Bladder microvascular endothelial cell (primary cell): ENCODE data around the gene PSMD7. TPM values are rescaled to one million over a fixed set of nuclear protein-coding genes. Genes with fewer than 3 reads are reported as not detected.

ENCODE experiments used
- total RNA-seq: library from RNA; depleted of rRNA; stranded (reverse); fragments of >200 nt; gene quantifications from 2 replicates; pipeline ENCODE4 v1.2.3, GENCODE V29; 2014

PSMD7 gene
- 54.1 and 112 TPM in 2 replicates for total RNA-seq

DNA sequence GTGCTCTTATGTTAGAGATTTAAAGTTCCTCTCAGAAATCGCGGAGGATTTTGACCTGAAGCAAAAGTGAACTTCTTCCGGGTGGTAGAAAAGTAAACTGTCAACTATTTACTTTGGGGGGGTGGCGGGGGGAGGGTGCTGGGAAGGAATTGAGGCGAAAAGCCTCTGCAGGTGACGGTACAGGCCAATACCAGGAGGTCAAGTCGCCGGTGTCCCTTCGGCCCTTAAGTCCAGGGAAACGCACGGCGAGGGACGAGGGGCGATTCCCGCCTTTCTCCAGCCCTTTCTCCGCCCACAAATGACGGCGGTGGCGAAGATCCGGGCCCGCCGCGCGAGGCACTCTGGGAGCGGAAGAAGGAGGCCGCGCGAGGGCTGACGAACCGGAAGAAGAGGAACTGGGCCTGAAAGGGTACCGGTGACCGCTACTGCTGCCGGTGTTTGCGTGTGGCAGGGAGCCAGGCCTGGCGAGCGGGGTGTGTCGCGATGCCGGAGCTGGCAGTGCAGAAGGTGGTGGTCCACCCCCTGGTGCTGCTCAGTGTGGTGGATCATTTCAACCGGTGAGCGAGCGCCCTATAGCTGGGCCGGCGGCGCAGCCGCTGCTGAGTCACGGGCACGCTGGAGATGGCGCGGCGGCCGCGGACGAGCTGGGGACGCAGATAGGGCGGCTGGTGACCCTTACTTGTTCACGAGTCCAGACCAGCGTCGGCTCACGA, at the start of gene PSMD7:
PSMD7 (plus strand) TSS at position 383 of the 713 bp plus-strand sequence; CDS start at position 484, 101 bp downstream.

Other genes with a start within 250 kb of the PSMD7 start
- gene NPIPB15, start 79.5 kb downstream of the PSMD7 start, total RNA-seq, result not detected in 2 replicates
- gene CLEC18B, start 124.7 kb downstream of the PSMD7 start, total RNA-seq, result 0.31 and 0.49 TPM in 2 replicates